HG02763 (cell line): ENCODE results near the gene DOCK4.

ENCODE experiments used
- ATAC-seq: cut with Tn5 transposase; IDR thresholded peaks from one replicate; pipeline ENCODE4 v1.9.1; 2021; ENCODE audit warnings: mild to moderate bottlenecking, moderate library complexity; ENCODE audit not compliant: unreplicated experiment

The DOCK4 gene

DNA sequence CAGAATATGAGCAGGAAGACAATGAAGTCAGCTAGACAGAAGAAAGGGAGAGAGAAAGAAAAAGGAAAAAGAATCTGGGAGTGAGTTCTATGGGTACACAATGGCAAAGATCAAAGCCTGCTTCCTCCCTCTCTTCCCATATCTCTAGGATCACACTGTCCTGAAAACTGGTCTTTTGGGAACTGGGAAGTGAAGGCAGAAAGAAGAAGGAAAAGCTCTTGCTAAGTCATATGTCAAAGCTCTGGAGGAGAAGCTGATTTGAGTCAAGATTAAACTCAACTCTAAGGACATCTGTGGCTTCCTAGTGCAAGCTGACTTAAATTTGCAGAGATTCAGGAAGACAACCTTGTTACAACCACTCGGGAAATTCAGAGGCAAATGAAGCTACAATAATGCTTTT, 147.5 kb downstream of the DOCK4 start:
- ATAC-seq: no peak

DNA sequence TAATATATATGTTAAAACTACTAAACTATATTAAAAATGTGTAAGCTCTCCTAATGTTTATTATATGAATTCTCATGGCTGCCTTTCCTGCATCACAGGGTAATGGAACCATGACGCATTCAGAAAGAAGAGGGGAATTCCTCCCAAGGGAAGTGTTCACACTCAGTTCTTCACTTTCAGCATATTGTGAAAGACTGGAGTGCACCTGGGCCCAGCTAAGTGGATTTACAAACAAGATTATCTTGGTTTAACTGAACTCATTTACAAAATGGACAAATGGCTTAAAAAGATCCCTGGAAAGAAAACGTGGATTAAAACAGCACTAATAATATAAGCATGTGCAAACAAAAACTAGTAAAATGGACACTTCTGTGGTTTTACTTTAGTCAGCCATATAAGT, 149.8 kb downstream of the DOCK4 start:
- peak; percentile 82 for ATAC-seq

DNA sequence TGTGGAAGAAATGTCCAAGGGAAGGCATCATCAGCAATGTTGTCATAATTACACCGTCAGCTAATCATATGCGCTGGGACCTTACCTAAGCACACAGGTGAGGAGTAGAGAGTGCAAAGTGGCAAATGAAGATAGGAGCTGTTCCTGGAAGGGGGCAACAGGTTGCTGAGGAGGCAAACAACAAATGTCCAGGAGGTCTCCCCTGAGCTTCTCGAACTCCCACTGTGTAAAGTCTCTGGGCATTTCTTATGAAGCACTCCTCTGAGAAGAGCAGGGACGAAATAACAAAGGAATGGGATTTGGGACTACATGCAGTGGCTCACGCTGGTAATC, 152.5 kb downstream of the DOCK4 start:
- ATAC-seq: no peak

DNA sequence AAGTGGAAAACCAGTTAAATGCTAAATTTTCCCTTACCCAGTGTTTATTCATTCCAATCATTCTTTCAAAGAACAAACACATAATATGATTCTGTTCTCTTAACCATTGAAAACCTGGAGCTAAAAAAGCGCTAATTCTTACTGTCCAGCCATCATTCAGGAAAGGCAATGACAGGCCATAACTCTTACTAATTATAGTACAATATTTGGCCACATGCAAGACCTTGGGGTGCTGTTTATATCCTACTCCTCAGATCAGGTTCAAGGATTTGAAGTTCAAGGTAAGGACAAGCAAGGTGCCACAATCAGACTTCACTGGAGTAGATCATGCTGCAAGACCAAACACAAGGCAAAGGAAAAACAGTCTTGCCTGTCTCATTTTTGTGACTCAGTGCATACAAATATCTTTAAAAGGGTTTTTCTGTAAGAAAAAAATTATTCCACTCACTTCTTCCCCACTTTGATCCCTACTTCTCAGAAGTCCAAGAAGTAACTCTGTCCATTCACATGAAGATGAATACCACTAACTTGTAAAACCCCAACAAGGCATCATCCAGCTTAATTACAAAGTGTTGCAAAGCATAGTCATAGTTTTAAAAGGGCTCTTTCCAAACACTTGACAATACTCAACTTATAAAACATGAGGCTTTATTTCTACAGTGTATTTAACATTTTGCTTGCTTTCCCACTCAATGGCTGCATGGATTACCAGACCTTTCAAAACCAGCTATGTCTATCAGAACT, 153.0 kb downstream of the DOCK4 start:
- no peak for ATAC-seq

DNA sequence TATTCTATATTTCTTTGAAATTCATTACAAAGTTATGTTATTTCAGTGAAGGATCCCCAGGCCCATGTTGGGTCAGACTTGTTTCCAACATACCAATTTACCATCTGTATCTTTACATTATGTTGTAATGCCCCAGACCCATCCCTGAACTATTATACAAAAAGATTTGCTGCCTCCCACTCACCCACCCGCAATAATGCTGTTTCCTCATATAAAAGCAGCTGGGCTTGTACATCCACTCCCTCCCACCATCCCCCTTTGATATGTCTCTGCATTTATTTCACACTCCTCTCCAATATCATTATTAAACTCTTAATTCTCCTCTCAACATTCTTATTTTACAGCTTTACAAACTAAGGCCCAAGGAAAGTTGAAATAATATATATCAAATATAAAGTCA, 153.7 kb downstream of the DOCK4 start:
- ATAC-seq: no peak

DNA sequence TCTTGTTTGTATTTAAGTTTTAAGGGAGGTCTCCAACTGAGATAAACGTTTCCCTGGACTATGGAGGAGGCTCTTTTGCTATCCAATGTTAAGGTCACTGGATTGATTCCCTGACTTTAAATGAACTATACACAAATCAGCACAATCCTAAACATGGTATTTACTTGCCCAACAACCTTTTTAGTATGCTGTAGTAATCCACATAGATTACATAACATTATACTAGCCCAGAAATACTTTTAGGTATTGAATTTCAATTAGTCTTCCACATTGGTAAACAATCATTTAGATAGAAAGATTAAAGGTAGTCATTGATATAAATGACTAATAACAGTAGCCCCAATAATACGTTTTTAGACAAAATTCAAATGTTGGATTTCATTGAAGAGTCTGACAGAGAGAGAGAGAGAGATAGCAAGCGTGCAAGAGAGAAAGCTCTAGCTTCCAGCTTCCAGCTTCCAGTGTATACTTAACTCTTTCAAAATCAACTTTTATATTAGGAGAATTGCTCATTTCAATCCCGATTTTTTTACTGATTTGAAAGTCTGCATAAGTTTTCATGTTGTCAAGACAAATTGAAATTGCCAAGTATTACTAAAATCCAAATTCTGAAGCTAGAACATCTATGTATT, 155.8 kb downstream of the DOCK4 start:
- no peak for ATAC-seq

DNA sequence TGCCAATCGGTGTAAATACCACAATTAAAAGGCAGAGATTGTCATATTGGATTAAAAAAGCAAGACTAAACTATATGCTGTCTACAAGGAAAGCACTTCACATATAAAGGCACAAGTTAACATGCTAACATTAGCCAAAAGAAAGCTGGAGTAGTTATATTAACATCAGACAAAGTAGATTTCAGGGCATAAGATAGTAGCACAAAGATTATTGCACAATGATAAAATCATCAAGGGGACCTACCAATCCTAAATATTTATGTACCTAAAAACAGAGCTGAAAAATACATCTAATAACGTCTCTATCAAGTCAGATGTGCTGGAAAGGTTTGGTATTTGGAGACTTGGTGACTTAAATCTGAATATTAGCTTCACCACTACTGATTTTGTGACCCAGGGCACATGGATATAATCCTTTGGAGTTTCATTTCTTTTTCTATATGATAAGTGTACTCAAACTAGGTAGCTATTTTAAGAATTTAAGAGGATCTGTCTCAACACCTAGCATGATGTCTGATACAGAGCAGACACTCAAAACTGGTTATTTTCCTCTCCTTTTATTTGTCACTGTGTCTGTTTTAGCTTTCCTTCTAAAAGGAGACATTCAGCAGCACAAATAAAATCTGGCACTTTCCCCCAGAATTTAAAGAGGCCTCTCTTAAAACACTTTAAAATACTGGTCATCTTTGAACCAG, 156.5 kb downstream of the DOCK4 start:
- no peak for ATAC-seq

DNA sequence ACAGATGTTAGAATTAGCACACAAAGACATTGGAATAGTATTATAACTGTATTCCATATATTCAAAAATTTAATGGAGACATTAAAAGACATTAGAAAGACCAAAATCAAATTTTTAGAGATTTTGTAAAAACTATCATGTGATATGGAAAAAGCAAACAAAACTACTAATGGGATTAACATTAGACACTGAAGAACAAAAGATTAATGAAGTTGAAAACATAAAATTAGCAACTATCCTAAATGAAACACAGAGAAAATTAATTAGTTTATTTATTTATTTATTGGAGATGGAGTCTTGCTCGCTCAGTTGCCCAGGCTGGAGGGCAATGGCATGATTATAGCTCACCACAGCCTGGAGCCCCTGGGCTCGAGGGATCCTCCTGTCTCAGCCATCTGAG, 158.8 kb downstream of the DOCK4 start:
- no peak for ATAC-seq

DNA sequence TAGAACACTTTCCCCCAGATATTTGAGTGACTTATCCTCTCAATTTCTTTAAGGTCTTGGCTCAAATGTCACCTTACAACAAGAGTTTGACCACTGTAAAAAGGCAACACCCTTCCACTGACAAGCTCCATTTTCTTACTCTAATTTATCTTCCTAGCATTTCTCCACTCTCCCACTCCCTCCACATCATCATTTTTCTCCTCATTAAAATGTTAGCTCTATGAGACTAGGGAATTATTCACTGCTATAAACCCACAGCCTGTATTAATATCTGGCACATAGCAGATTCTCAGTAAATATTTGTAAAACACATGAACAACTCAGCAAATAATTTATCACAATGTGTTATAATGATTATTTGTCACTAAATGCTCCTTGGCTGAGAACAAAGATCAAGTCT, 161.0 kb downstream of the DOCK4 start:
- no peak for ATAC-seq

DNA sequence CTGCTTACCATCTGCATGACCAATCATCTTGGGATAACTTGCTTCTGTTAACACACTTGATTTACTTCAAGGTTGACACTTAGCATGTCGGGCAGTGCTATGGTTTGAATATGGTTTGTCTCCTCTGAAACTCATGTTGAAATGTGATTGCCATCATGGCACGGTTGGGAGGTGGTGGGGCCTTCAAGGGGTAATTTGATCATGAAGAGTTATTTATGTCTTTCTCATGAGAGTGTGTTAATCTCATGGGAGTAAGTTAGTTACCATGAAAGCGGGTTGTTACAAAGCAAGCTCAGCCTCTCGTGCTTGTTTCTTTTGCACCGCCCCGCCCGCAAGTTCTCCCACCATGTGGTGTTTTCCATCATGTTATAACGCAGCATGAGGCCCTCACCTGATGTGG, 163.6 kb downstream of the DOCK4 start:
- ATAC-seq: no peak

DNA sequence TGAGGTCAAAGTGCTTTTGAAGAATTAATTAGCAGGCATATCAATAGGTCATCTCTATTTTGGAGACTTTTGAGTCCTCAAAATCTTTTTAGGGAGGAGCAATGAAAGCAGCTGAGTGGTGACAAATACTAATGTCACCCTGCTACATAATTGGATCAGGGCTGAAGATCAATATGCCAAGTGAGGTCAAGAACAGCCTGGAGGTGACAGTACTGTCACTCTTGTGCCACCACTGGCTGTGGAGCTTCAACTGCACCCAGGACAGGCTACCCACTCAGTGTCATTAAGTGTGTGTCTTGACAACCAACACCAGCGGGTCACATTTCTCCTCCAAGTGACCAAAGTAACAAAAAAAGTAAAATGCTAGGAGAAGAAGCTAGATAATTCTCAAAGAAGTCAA, 167.8 kb downstream of the DOCK4 start:
- no peak for ATAC-seq

DNA sequence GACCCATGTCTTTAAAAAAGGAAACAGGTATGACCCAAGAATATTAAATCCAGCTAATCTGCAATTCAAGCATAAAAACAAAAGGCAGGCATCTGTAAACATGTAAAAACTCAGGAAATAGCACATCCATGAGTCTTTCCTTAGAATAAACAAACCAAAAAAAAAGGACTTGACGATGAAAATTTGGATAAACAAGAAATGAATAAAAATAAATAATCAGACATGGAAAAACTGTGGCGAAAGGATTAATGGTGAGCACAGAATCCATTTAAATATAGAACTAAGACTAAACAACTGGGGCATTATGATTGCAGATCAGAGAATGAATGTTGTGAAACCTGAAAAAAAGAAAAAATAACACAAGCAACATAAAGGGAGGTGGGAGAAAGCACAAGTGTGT, 170.1 kb downstream of the DOCK4 start:
- ATAC-seq: no peak

DNA sequence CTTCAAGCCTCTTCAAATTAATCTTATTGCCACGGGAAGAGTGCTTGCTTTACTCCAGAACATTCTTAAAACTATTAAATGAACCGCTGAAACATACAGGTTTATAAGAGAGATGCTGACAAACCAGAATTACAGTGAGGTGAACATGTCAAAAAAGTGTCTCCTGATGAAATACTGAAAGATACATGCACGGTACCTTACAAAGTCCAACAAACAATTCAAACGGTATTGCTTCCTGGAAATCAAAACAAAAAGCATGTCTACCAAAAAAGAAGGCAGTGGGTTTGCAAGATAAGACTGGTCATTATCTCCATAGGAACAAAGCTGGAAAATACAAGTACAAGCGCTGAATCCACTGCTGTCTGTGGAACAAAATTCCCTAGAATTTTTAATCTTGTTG, 174.5 kb downstream of the DOCK4 start:
- no peak for ATAC-seq

DNA sequence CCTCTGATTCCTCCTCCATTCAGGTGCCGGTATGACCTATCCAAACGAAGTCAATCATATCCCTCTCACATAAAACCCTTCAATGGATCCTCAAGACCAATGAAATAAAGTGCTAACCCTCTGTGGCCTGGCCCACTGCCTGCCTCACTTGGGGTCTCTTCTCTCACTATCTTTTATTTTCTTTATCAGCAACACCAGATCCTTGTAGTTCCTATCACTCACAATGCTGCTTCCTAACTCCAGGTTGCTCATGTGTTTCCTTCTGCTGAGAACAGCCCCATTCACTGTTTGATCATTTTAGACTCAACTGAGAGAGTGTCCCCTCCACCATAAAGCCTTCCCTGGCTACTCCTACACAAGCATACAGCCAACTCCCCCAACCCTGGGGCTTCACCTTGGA, 180.6 kb downstream of the DOCK4 start:
- ATAC-seq: no peak

DNA sequence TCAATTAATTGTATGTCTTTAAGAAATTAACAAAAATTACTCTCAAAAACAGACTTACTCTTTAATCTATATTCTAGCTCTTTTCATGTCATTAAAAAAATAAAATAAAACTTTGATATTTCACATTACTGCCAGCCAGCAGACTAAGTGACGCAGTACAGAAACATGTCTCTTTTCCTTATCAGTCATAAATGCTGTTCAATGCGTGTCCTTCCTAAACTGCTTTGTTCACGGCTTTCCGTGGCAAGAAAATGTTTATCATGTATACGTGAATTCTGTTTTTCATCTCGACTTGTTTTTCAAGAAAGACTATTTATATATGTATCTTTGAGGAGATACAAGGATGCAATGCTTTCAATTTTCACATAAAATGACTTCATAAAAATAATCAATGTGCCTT, 182.4 kb downstream of the DOCK4 start:
- ATAC-seq: no peak

DNA sequence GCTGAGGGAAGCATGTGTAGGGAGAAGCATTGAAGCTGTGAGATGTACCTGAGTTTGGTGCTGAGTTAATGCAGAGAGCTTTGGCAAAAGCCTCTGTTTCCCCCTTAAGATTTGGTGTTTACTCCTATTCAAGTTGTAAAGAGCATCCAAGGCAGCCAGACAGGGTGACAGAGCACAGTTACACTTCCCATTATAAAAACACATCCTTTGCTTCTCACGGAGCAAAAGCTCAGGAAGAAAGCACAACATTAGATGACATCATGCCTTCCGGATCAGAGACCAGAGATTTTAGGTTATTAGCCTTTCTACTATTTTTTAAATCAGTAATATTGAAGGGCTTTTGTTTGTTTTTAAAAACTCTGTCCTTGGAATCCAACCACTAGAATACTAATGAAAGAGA, 182.9 kb downstream of the DOCK4 start:
- ATAC-seq: no peak

DNA sequence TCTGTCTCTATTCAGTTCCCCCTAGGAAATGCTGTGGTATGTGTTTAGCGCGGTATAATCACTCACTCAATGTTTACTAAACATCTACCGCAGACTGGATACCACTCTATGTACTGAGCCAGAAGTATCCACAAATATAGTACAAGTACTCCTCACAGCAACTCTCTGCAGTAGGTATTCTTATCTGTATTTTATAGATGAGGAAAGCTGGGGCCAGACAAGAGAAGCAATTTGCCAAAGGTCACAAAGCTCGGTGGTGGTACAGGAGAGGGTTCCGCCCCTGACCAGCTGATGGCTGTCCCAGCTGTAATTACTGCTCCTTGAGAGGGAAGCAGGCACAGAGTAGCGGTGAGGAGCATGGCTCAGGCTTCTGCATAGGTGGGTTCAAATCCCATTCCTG, 184.1 kb downstream of the DOCK4 start:
- ATAC-seq: no peak

DNA sequence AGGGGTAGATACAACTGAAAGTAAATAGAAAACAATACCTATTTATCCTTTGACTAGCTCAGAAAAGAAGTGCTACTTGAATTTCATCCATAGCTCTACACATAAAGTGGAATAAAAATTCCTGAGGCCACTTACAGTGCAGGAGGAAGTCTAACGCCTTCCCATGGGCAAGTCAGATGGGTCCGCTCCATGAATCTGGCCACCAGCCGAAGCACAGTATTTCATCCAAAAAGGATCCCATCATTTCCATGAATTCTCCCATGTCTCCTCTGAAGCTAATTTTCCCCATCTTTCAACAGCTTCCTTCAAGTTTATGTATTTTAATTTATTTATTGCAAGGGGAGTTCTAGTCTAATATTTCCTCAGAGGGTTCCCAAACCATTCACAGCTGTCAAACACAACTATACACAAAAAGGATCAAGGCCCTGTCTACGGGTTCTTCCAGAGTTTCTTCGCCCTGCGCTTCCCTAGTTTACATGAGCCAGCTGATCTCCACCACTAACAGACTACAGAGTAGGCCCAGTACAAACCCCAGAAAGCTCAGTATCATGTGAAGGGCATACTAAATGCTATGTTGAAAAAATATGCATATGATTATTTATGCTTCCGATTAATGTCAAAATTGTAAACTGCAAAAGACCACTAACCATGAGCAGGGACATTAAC, 184.7 kb downstream of the DOCK4 start:
- no peak for ATAC-seq

DNA sequence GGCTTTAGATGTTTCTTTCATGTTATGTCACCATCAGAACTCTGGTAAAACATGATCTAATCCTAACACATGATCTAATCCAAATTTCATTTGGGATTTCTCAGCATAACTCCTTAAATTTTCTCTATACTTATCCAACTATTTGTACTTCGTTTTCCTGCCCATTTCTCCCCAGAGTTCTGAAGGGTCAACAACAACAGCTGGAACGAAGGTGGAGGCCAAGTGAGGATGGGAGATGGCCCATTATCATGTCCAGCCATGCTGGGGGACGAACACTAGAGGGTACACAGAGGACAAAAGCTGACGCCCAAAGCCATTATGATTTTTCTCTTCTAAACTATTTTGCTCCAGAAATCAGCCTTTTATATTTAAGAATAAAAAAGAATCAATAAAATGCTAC, 185.4 kb downstream of the DOCK4 start:
- ATAC-seq: no peak

DNA sequence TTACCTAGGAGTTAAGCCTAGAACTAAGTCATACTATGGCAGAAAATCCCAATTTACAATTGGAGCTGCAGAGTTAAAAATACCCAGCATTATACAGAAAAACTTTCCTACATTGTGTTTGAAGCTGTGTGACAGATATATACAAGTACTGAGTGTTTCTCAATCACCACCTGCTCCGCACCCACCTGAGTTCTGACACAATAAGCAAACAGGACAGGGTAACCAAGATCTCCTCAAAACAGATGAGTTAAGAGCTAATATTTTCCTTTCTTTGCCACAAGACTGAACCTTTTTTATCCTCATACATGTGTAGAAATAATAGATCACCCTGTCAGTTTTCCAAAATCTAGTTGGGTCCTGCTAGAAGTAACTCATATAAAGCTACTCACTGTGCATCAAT, 186.3 kb downstream of the DOCK4 start:
- ATAC-seq: no peak

DNA sequence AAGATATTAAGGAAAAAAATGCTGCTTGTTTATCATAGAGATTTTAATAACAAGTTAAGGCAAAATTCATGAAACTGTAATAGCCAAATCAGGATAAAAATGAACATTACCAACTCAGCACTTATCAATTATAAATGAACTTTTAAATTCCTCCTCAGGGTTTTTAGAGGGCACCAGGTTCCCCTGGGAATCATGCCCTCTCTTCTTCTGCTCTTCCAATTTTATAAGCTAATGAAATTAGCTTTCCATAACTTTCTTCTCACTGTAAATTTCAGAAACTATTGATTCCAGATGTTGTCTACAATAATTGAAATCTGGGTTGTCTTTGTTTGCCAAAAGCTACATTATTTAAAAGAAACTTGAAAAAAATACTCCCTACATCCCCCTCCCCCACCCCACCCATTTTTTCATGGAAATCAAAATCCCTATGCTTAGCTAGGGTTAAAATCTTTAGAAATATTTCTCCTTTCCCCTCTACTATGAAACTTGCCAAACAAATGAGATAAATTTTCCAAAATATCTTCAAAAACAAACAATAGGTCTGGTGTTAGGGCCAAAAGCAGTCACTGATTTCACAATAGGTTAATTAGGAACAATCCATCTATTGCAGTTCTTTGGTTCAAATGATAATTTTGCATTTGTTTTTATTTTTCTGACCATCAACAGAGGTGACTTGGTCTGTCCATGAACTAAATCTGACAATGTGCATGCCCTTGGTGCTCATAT, 187.7 kb downstream of the DOCK4 start:
- no peak for ATAC-seq
